A549 (cell line): Measurements from ENCODE around the gene RYR1. TPM values are rescaled to one million over a fixed set of nuclear protein-coding genes. Genes with fewer than 3 reads are reported as not detected.

Experiments
- ATAC-seq, 2 experiments: fragments of 200-7000 bp in 1 of 2; fragments of >200 bp in 1 of 2; cut with Nextera tagmentation in 1 of 2; cut with Tn5 transposase in 1 of 2; 3 replicates each; pipeline versions ENCODE4 v1.8.0 to v1.9.1; 2018 to 2020; ENCODE audit warnings: mild to moderate bottlenecking in 1 of 2, moderate library complexity in 1 of 2
- CTCF ChIA-PET: fragments of 300-600 bp; sonication (Branson Sonifier 250); formaldehyde crosslinking; extraction: SDS; loops from one replicate; lab custom pipeline; 2021; ENCODE audit warnings: antibody characterized with exemption, inconsistent platforms; lab: Yijun Ruan, JAX
- POLR2A ChIA-PET: fragments of 350-600 bp; formaldehyde crosslinking; extraction: SDS; loops from one replicate; lab custom pipeline; 2021; ENCODE audit warnings: antibody characterized with exemption, inconsistent platforms; lab: Yijun Ruan, JAX
- DNase-seq, 2 experiments: peaks; one replicate each; pipeline versions ENCODE4 v3.0.0 to v3.0.0-alpha.2; 2011 to 2016; ENCODE audit warnings: low read depth in 1 of 2, low spot score in 1 of 2
- FAIRE-seq: peaks from 2 replicates; lab custom pipeline; 2011; peaks lifted over from hg19 to GRCh38; lab: Jason Lieb, UNC
- H3K27ac ChIP-seq, 2 experiments: fragments of >200 bp; sonication (Bioruptor Twin); formaldehyde crosslinking; 3 replicates each; pipeline ENCODE4 v1.5.1; 2016 to 2017
- H3K4me1 ChIP-seq: fragments of >200 bp; sonication (Bioruptor Twin); formaldehyde crosslinking; 3 replicates; pipeline ENCODE4 v1.6.1; 2016
- H3K4me2 ChIP-seq: fragments of >200 bp; sonication (Bioruptor Twin); formaldehyde crosslinking; 3 replicates; pipeline ENCODE4 v1.6.1; 2016
- H3K4me3 ChIP-seq: fragments of >200 bp; sonication (Bioruptor Twin); formaldehyde crosslinking; 3 replicates; pipeline ENCODE4 v1.5.1; 2016
- H3K9me3 ChIP-seq: fragments of >200 bp; sonication (Bioruptor Twin); formaldehyde crosslinking; 3 replicates; pipeline ENCODE4 v1.6.1; 2016
- CHD4 ChIP-seq: fragments of 200-600 bp; sonication (generic); IDR thresholded peaks from 2 replicates; pipeline ENCODE4 v1.6.1; 2016; ENCODE audit warnings: antibody characterized with exemption, mild to moderate bottlenecking, borderline replicate concordance
- EHMT2 ChIP-seq: fragments of 200-600 bp; sonication (generic); IDR thresholded peaks from 2 replicates; pipeline ENCODE4 v1.6.1; 2016; ENCODE audit warnings: antibody characterized with exemption, low read depth, mild to moderate bottlenecking, moderate library complexity
- ELK1 ChIP-seq: fragments of 150-350 bp; IDR thresholded peaks from 2 replicates; pipeline ENCODE4 v1.6.1; 2014; ENCODE audit warnings: low read depth, mild to moderate bottlenecking, low read length
- EP300 ChIP-seq, 2 experiments: fragments of >200 bp; sonication (Bioruptor Twin); formaldehyde crosslinking; IDR thresholded peaks; 2 replicates in 1 of 2; 3 replicates in 1 of 2; pipeline ENCODE4 v1.6.1; 2016 to 2017
- FOXS1 ChIP-seq: fragments of 250-450 bp; sonication (Bioruptor Pico); IDR thresholded peaks from 2 replicates; pipeline ENCODE4 v1.5.0; 2020; ENCODE audit warnings: mild to moderate bottlenecking, moderate library complexity
- HDAC2 ChIP-seq: fragments of 200-600 bp; sonication (generic); IDR thresholded peaks from 2 replicates; pipeline ENCODE4 v1.6.1; 2016
- HES2 ChIP-seq: fragments of >200 bp; sonication (Bioruptor Twin); formaldehyde crosslinking; IDR thresholded peaks from 2 replicates; pipeline ENCODE4 v1.6.1; 2016
- HMGXB4 ChIP-seq: fragments of 250-450 bp; sonication (Bioruptor Pico); IDR thresholded peaks from 2 replicates; pipeline ENCODE4 v1.5.0; 2021; ENCODE audit warnings: mild to moderate bottlenecking, moderate library complexity, borderline replicate concordance
- HOXB5 ChIP-seq: fragments of 250-450 bp; sonication (Bioruptor Pico); IDR thresholded peaks from 2 replicates; pipeline ENCODE4 v1.5.0; 2020; ENCODE audit warnings: mild to moderate bottlenecking, moderate library complexity
- KDM1A ChIP-seq: fragments of 200-600 bp; sonication (generic); IDR thresholded peaks from 2 replicates; pipeline ENCODE4 v1.6.1; 2016; ENCODE audit warnings: low read depth, mild to moderate bottlenecking
- MAZ ChIP-seq: fragments of 150-350 bp; IDR thresholded peaks from 2 replicates; pipeline ENCODE4 v1.6.1; 2014; ENCODE audit warnings: antibody characterized with exemption, low read depth, low read length, borderline replicate concordance
- NPAS2 ChIP-seq: fragments of 250-450 bp; sonication (Bioruptor Pico); IDR thresholded peaks from 2 replicates; pipeline ENCODE4 v1.8.0; 2022; ENCODE audit warnings: mild to moderate bottlenecking, moderate library complexity, borderline replicate concordance
- RAD21 ChIP-seq, 2 experiments: fragments of >200 bp in 1 of 2; sonication (Bioruptor Twin) in 1 of 2; formaldehyde crosslinking in 1 of 2; IDR thresholded peaks in 1 of 2; conservative IDR thresholded peaks in 1 of 2; 2 replicates in 1 of 2; 3 replicates in 1 of 2; pipeline ENCODE4 v1.6.1; 2012 to 2018; ENCODE audit warnings: inconsistent platforms in 1 of 2
- RCOR1 ChIP-seq: fragments of 150-350 bp; IDR thresholded peaks from 2 replicates; pipeline ENCODE4 v1.6.1; 2014; ENCODE audit warnings: antibody characterized with exemption, low read length, low read depth
- RFX5 ChIP-seq: fragments of 450-650 bp; IDR thresholded peaks from 2 replicates; pipeline ENCODE4 v1.7.1; 2014; ENCODE audit warnings: antibody characterized with exemption, mild to moderate bottlenecking, moderate library complexity
- SMC3 ChIP-seq: fragments of >200 bp; sonication (Bioruptor Twin); formaldehyde crosslinking; IDR thresholded peaks from 3 replicates; pipeline ENCODE4 v1.6.1; 2018; ENCODE audit warnings: inconsistent platforms
- SREBF2 ChIP-seq: fragments of 450-650 bp; IDR thresholded peaks from 2 replicates; pipeline ENCODE4 v1.6.1; 2014; ENCODE audit warnings: mild to moderate bottlenecking, moderate library complexity
- TFCP2L1 ChIP-seq: fragments of 250-450 bp; sonication (Bioruptor Pico); IDR thresholded peaks from 2 replicates; pipeline ENCODE4 v1.5.0; 2021; ENCODE audit warnings: mild to moderate bottlenecking
- USF2 ChIP-seq: fragments of 450-650 bp; IDR thresholded peaks from 2 replicates; pipeline ENCODE4 v1.6.1; 2014; ENCODE audit warnings: antibody characterized with exemption
- WGBS: methylation state at CpG from one replicate; pipeline ENCODE4 v1.1.6; 2017; ENCODE audit errors: missing lambda C conversion rate; 5-methylcytosine and 5-hydroxymethylcytosine counted together
- polyA plus RNA-seq, 4 experiments: library from polyadenylated mRNA; depleted of rRNA in 3 of 4; stranded (reverse); fragments of >200 nt; fragmentation: RNase III in 1 of 4; extraction: RNeasy Plus Mini Kit Qiagen cat#74134 plus additional on column Dnase treatment in 1 of 4; gene quantifications; 2 replicates in 3 of 4; 3 replicates in 1 of 4; pipeline ENCODE4 v1.2.3, GENCODE V29; 2011 to 2017

Gene RYR1
- polyA plus RNA-seq, 2 of the 4 experiments (the other 2 are of a cell fraction), result 1.4 to 3.1 TPM

- Histone ChIP-seq H3K9me3 (no peaks in the 10 kb centered on the region), H3K4me3 (no peak overlapping the region), H3K4me2 (no peak overlapping the region)
- POLR2A ChIA-PET, result no interaction called here
- ATAC-seq, result peak; percentile 46 to 81; a peak in 5 of 6 replicates
- TF ChIP-seq CHD4 (no peak), SMC3 (0 out of 3 replicates have a peak, but pooled peaks have one; percentile 10), RAD21 (conservative IDR thresholded peaks at IDR 0.05 in 1 of 2, IDR thresholded peaks at IDR 0.05 in 1 of 2) (peak in 1 of 2 experiments; percentile 37; a peak in 1 of 5 replicates), EHMT2 (no peak), RCOR1 (0 out of 2 replicates have a peak, but pooled peaks have one; percentile 24)
- TF ChIP-seq, all 56 proteins: peak for 3
- WGBS, result 45% methylated on average over 7 of the region's 7 CpGs
- Histone ChIP-seq H3K4me1 (no peaks in the 10 kb centered on the region), H3K27ac (no peak overlapping the region)
- CTCF ChIA-PET, result interaction anchor here (8.2 kb wide), 1 partner anchor 39 kb away, joined by 65 read pairs; the partner anchor contains the start of gene FAM98C
- DNase-seq, result peak in 1 of 2 experiments; percentile 60
- FAIRE-seq, result no peak
These were observed 8.3 kb downstream of the RYR1 start for GRCh38 chr19:38441657-38442348.

GRCh38 chr19:38442736-38443135 is 9.2 kb downstream of the RYR1 start:
- 0 out of 6 replicates have a peak, but pooled peaks of 1 of the 2 experiments have one; percentile 3 for ATAC-seq
- no peak overlapping the region for H3K4me3 ChIP-seq
- no peak for FAIRE-seq
- POLR2A ChIA-PET, result no interaction called here
- H3K4me1 ChIP-seq, result no peaks in the 10 kb centered on the region
- H3K27ac ChIP-seq, result no peak overlapping the region
- WGBS, result 67% methylated on average over 9 of the region's 9 CpGs
- CTCF ChIA-PET, result interaction anchor here (1.0 kb wide), 1 partner anchor 40 kb away, joined by 5 read pairs; the partner anchor contains the start of gene FAM98C
- DNase-seq, result no peak
- TF ChIP-seq HOXB5 (CRISPR knock-in tag) (no peak), HDAC2 (no peak), NPAS2 (CRISPR knock-in tag) (no peak), USF2 (peak; percentile 45; the same call in 1 of the 2 replicates)
- no peaks in the 10 kb centered on the region for H3K9me3 ChIP-seq
- H3K4me2 ChIP-seq, result no peak overlapping the region

GRCh38 chr19:38443458-38443999 is 10.0 kb downstream of the RYR1 start:
- DNase-seq, result no peak
- H3K9me3 ChIP-seq, result no peaks in the 10 kb centered on the region
- H3K4me1 ChIP-seq, result no peaks in the 10 kb centered on the region
- H3K4me3 ChIP-seq, result no peak overlapping the region
- H3K4me2 ChIP-seq, result no peak overlapping the region
- no peak for TF ChIP-seq EHMT2
- TF ChIP-seq TFCP2L1 (CRISPR knock-in tag), result no peak
- TF ChIP-seq MAZ, result no peak
- TF ChIP-seq, all 56 proteins: peak for 0
- ATAC-seq (peak; percentile 17 to 31; a peak in 4 of 6 replicates), FAIRE-seq (no peak)
- ChIA-PET POLR2A (no interaction called here), CTCF (interaction anchor here (1.0 kb wide), 1 partner anchor 41 kb away, joined by 5 read pairs; the partner anchor contains the start of gene FAM98C)
- no peak overlapping the region for H3K27ac ChIP-seq
- 54% methylated on average over 15 of the region's 15 CpGs for WGBS

- CTCF ChIA-PET, result interaction anchor here (1.8 to 2.0 kb wide), 2 partner anchors 9 to 41 kb away, joined by 6 to 10 read pairs; partner anchors contain the start of gene FAM98C
- TF ChIP-seq RAD21 (conservative IDR thresholded peaks at IDR 0.05 in 1 of 2, IDR thresholded peaks at IDR 0.05 in 1 of 2) (no peak), KDM1A (no peak), SREBF2 (no peak), HMGXB4 (CRISPR knock-in tag) (no peak), HES2 (no peak), FOXS1 (no peak), RFX5 (no peak), ELK1 (no peak), EP300 (IDR thresholded peaks at IDR 0.05) (no peak), HOXB5 (CRISPR knock-in tag) (no peak), TFCP2L1 (CRISPR knock-in tag) (no peak), EHMT2 (no peak)
- peak; percentile 25 to 36; a peak in 4 of 6 replicates for ATAC-seq
These were observed 10.5 kb downstream of the RYR1 start for GRCh38 chr19:38444026-38444425.

More at GRCh38 chr19:38444026-38444425, 10.5 kb downstream of the RYR1 start:
- no peak overlapping the region for H3K4me2 ChIP-seq
- H3K27ac ChIP-seq, result no peak overlapping the region
- POLR2A ChIA-PET, result no interaction called here
- FAIRE-seq (no peak), DNase-seq (no peak)
- H3K4me3 ChIP-seq, result no peak overlapping the region
- WGBS, result 67% methylated on average over 7 of the region's 7 CpGs
- H3K9me3 ChIP-seq, result no peaks in the 10 kb centered on the region
- H3K4me1 ChIP-seq, result no peaks in the 10 kb centered on the region
